ENCODE data around the gene SCGB2A2.

Gene SCGB2A2

DNA sequence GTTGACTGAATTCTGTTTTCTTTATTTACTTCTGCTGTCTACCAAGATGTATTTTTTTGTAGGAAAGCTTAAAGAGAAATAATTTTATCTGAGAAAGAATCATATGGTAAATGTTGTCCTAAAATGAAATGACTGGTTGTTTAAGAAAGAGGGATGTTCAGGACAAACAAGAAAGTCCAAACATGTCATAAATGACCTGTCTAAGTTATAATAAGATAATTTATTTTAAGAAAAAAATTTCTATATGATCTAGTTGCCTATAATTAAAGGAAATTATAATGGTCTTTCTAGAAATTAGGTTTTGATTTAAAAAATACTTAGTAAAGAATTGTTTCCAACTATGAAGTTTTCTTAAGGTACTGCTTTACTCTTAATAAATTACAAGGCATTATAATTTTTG lies 10.5 kb downstream of the SCGB2A2 start:
- Histone ChIP-seq H3K27me3 (ENCODE audit: control insufficient read depth in 3 of 3, insufficient read depth in 3 of 3, low read depth in 1 of 3, low read length in 3 of 3) (no peaks in the 10 kb centered on the region), H3K79me1 (ENCODE audit: low read depth, low read length) (no peaks in the 10 kb centered on the region), H3K36me3 (replicated peaks in 1 of 2; ENCODE audit: control insufficient read depth in 2 of 2, insufficient read depth in 2 of 2, low read length in 2 of 2) (no peaks in the 10 kb centered on the region), H3K18ac (ENCODE audit: low read length) (no peak overlapping the region), H2BK12ac (ENCODE audit: low read length) (no peak overlapping the region), H3K4me2 (ENCODE audit: insufficient read depth, low read length, poor library complexity, severe bottlenecking) (no peak overlapping the region), H2BK5ac (ENCODE audit: low read length) (no peak overlapping the region), H2AFZ (ENCODE audit: low read length) (no peak overlapping the region), H4K91ac (ENCODE audit: low read depth, low read length, poor library complexity) (no peak overlapping the region), H2BK15ac (ENCODE audit: low read length) (no peak overlapping the region), H3K4me3 (ENCODE audit: low read length in 2 of 2) (no peak overlapping the region), H3K9ac (ENCODE audit: low read depth, low read length, poor library complexity) (no peak overlapping the region), H2BK120ac (ENCODE audit: low read depth, low read length) (no peak overlapping the region), H3K9me3 (replicated peaks in 1 of 2; ENCODE audit: control insufficient read depth in 2 of 2, insufficient read depth in 1 of 2, low read depth in 1 of 2, low read length in 2 of 2) (peaks cover 5 to 9% of the 10 kb centered on the region in 2 donors), H3K27ac (replicated peaks; ENCODE audit: low read length) (no peak overlapping the region), H3K4ac (ENCODE audit: low read length) (no peak overlapping the region), H2AK5ac (ENCODE audit: low read depth, low read length) (no peak overlapping the region), H3K14ac (ENCODE audit: low read length) (no peak overlapping the region), H3K4me1 (ENCODE audit: control insufficient read depth in 2 of 2, insufficient read depth in 1 of 2, low read depth in 1 of 2, low read length in 2 of 2) (no peaks in the 10 kb centered on the region), H3K23ac (ENCODE audit: low read depth, low read length, poor library complexity) (no peak overlapping the region), H4K8ac (ENCODE audit: low read depth, low read length) (no peak overlapping the region)
- no peak for DNase-seq (ENCODE audit: low spot score)

DNA sequence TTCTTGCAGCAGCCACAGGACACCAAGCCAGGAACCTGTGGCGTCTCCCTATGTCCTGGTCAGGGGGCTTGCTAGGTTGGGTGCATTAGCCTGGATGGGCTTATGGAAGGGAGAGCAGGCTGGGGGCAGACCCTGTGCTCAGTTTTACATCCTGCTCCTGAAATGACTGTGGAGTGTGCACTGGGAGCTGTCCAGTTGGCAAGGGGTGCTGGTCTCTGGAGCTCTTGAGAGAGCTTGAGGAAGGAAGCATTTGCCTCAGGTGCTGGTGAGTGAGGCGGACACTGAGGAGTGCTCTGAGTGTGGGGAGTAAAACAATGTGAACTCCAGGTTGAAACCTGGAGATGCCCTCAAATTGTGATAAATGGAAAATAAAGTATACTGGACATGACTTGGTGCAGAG lies 25.5 kb downstream of the SCGB2A2 start:
- Histone ChIP-seq H3K27ac (replicated peaks; ENCODE audit: low read length) (no peak overlapping the region), H3K14ac (ENCODE audit: low read length) (no peak overlapping the region), H2BK5ac (ENCODE audit: low read length) (no peak overlapping the region), H3K4ac (ENCODE audit: low read length) (no peak overlapping the region), H2BK12ac (ENCODE audit: low read length) (no peak overlapping the region), H2AK5ac (ENCODE audit: low read depth, low read length) (no peak overlapping the region), H4K8ac (ENCODE audit: low read depth, low read length) (no peak overlapping the region), H3K4me3 (ENCODE audit: low read length in 2 of 2) (no peak overlapping the region), H3K9me3 (replicated peaks in 1 of 2; ENCODE audit: control insufficient read depth in 2 of 2, insufficient read depth in 1 of 2, low read depth in 1 of 2, low read length in 2 of 2) (no peaks in the 10 kb centered on the region), H3K23ac (ENCODE audit: low read depth, low read length, poor library complexity) (no peak overlapping the region), H4K91ac (ENCODE audit: low read depth, low read length, poor library complexity) (no peak overlapping the region), H3K4me2 (ENCODE audit: insufficient read depth, low read length, poor library complexity, severe bottlenecking) (no peak overlapping the region), H3K9ac (ENCODE audit: low read depth, low read length, poor library complexity) (no peak overlapping the region), H3K4me1 (ENCODE audit: control insufficient read depth in 2 of 2, insufficient read depth in 1 of 2, low read depth in 1 of 2, low read length in 2 of 2) (no peaks in the 10 kb centered on the region), H3K27me3 (ENCODE audit: control insufficient read depth in 3 of 3, insufficient read depth in 3 of 3, low read depth in 1 of 3, low read length in 3 of 3) (peaks cover 0 to 4% (median 0%) of the 10 kb centered on the region in 3 experiments), H3K18ac (ENCODE audit: low read length) (no peak overlapping the region), H2AFZ (ENCODE audit: low read length) (no peak overlapping the region), H2BK120ac (ENCODE audit: low read depth, low read length) (no peak overlapping the region), H3K36me3 (replicated peaks in 1 of 2; ENCODE audit: control insufficient read depth in 2 of 2, insufficient read depth in 2 of 2, low read length in 2 of 2) (no peaks in the 10 kb centered on the region), H2BK15ac (ENCODE audit: low read length) (no peak overlapping the region), H3K79me1 (ENCODE audit: low read depth, low read length) (no peaks in the 10 kb centered on the region)
- peak; percentile 35 for DNase-seq (ENCODE audit: low spot score)
- WGBS, 2 donors (ENCODE audit: extremely low coverage in 2 of 2, insufficient read length in 2 of 2, insufficient replicate concordance in 1 of 2) = no CpG with 5 or more reads among the region's 2 CpGs

DNA sequence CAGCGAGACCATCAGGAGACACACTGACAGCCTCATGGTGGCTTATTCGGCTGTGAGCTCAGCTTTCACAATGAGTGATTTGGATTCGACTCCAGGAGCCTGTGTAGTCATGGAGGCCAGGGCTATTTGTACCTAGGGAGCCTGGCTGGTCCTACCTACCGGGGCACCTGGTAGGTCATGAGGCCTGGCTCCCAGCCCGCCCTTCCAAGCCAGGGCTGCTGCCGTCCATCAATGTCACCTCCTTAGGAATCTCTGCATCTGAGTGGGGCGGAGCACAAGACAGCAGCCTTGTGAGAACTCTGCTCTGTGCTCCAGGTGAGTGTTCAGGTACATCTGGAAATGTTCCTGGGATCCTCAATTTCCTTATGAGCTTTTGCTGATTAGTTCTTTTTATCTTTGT lies 29.0 kb downstream of the SCGB2A2 start, which contains the start of gene SCGB1D4:
SCGB1D4 (minus strand) TSS at position 101 of the 400 bp plus-strand sequence; CDS start at position 36, 65 bp downstream.
- Histone ChIP-seq H2AK5ac (ENCODE audit: low read depth, low read length) (no peak within 1 kb of the TSS), H4K8ac (ENCODE audit: low read depth, low read length) (no peak within 1 kb of the TSS), H3K9me3 (replicated peaks in 1 of 2; ENCODE audit: control insufficient read depth in 2 of 2, insufficient read depth in 1 of 2, low read depth in 1 of 2, low read length in 2 of 2) (no peaks in the 10 kb centered on the region), H3K79me1 (ENCODE audit: low read depth, low read length) (no peaks in the 10 kb centered on the region), H3K4me1 (ENCODE audit: control insufficient read depth in 2 of 2, insufficient read depth in 1 of 2, low read depth in 1 of 2, low read length in 2 of 2) (no peaks in the 10 kb centered on the region), H2AFZ (ENCODE audit: low read length) (no peak within 1 kb of the TSS), H3K27me3 (ENCODE audit: control insufficient read depth in 3 of 3, insufficient read depth in 3 of 3, low read depth in 1 of 3, low read length in 3 of 3) (peaks cover 0 to 7% (median 0%) of the 10 kb centered on the region in 3 experiments), H2BK15ac (ENCODE audit: low read length) (no peak within 1 kb of the TSS), H2BK12ac (ENCODE audit: low read length) (no peak within 1 kb of the TSS), H3K14ac (ENCODE audit: low read length) (peak within 1 kb of the TSS; percentile 63), H3K9ac (ENCODE audit: low read depth, low read length, poor library complexity) (no peak within 1 kb of the TSS), H2BK120ac (ENCODE audit: low read depth, low read length) (no peak within 1 kb of the TSS), H3K36me3 (replicated peaks in 1 of 2; ENCODE audit: control insufficient read depth in 2 of 2, insufficient read depth in 2 of 2, low read length in 2 of 2) (no peaks in the 10 kb centered on the region), H3K18ac (ENCODE audit: low read length) (no peak within 1 kb of the TSS), H4K91ac (ENCODE audit: low read depth, low read length, poor library complexity) (no peak within 1 kb of the TSS), H3K4ac (ENCODE audit: low read length) (no peak within 1 kb of the TSS), H3K27ac (replicated peaks; ENCODE audit: low read length) (no peak within 1 kb of the TSS), H3K23ac (ENCODE audit: low read depth, low read length, poor library complexity) (no peak within 1 kb of the TSS), H3K4me3 (ENCODE audit: low read length in 2 of 2) (no peak within 1 kb of the TSS), H3K4me2 (ENCODE audit: insufficient read depth, low read length, poor library complexity, severe bottlenecking) (no peak within 1 kb of the TSS), H2BK5ac (ENCODE audit: low read length) (no peak within 1 kb of the TSS)
- no CpG with 5 or more reads among the region's 7 CpGs for WGBS, 2 donors (ENCODE audit: extremely low coverage in 2 of 2, insufficient read length in 2 of 2, insufficient replicate concordance in 1 of 2)
- no peak for DNase-seq (ENCODE audit: low spot score)

DNA sequence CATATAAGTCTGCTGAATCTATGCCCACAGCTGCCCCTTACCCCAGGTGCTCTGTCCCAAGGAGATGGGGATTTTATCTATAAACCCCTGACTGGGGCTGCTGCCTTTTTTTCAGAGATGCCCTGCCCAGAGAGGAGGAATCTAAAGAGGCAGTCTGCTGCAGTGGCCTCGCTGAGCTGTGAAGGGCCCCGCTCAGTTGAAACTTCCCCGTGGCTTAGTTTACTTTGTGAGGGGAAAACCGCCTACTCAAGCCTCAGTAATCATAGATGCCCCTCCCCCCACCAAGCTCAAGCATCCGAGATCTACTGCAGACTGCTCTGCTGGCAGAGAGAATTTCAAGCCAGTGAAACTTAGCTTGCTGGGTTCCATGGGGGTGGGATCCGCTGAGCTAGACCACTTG lies 36.3 kb downstream of the SCGB2A2 start:
- DNase-seq (ENCODE audit: low spot score) = no peak
- H3K4me3 ChIP-seq (ENCODE audit: low read length in 2 of 2) = no peak overlapping the region
- H3K36me3 ChIP-seq (replicated peaks in 1 of 2; ENCODE audit: control insufficient read depth in 2 of 2, insufficient read depth in 2 of 2, low read length in 2 of 2) = no peaks in the 10 kb centered on the region
- WGBS, 2 donors (ENCODE audit: extremely low coverage in 2 of 2, insufficient read length in 2 of 2, insufficient replicate concordance in 1 of 2) = no CpG with 5 or more reads among the region's 6 CpGs
- no peak overlapping the region for H2BK120ac ChIP-seq (ENCODE audit: low read depth, low read length)
- no peak overlapping the region for H2AK5ac ChIP-seq (ENCODE audit: low read depth, low read length)
- no peak overlapping the region for H3K18ac ChIP-seq (ENCODE audit: low read length)
- H3K9me3 ChIP-seq (replicated peaks in 1 of 2; ENCODE audit: control insufficient read depth in 2 of 2, insufficient read depth in 1 of 2, low read depth in 1 of 2, low read length in 2 of 2) = no peaks in the 10 kb centered on the region
- H2BK12ac ChIP-seq (ENCODE audit: low read length) = no peak overlapping the region
- H3K27me3 ChIP-seq (ENCODE audit: control insufficient read depth in 3 of 3, insufficient read depth in 3 of 3, low read depth in 1 of 3, low read length in 3 of 3) = peaks cover 0 to 3% (median 3%) of the 10 kb centered on the region in 3 experiments
- H2BK5ac ChIP-seq (ENCODE audit: low read length) = no peak overlapping the region
- H4K91ac ChIP-seq (ENCODE audit: low read depth, low read length, poor library complexity) = no peak overlapping the region
- H3K4ac ChIP-seq (ENCODE audit: low read length) = no peak overlapping the region
- no peak overlapping the region for H2BK15ac ChIP-seq (ENCODE audit: low read length)
- no peak overlapping the region for H3K9ac ChIP-seq (ENCODE audit: low read depth, low read length, poor library complexity)
- H3K4me2 ChIP-seq (ENCODE audit: insufficient read depth, low read length, poor library complexity, severe bottlenecking) = no peak overlapping the region
- H3K4me1 ChIP-seq (ENCODE audit: control insufficient read depth in 2 of 2, insufficient read depth in 1 of 2, low read depth in 1 of 2, low read length in 2 of 2) = no peaks in the 10 kb centered on the region
- H3K14ac ChIP-seq (ENCODE audit: low read length) = no peak overlapping the region
- H4K8ac ChIP-seq (ENCODE audit: low read depth, low read length) = no peak overlapping the region
- no peak overlapping the region for H3K23ac ChIP-seq (ENCODE audit: low read depth, low read length, poor library complexity)
- no peak overlapping the region for H3K27ac ChIP-seq (replicated peaks; ENCODE audit: low read length)
- no peak overlapping the region for H2AFZ ChIP-seq (ENCODE audit: low read length)
- no peaks in the 10 kb centered on the region for H3K79me1 ChIP-seq (ENCODE audit: low read depth, low read length)
